HFFc6 (cell line): ENCODE data around the gene NBEAL2. TPM values are rescaled to one million over a fixed set of nuclear protein-coding genes. Genes with fewer than 3 reads are reported as not detected.

Source experiments
- DNase-seq: peaks from one replicate; pipeline ENCODE4 v3.0.0-alpha.2; 2018
- H3K27ac Mint-ChIP-seq: 2 replicates; pipeline ENCODE4 v1.8.0; 2020; ENCODE audit warnings: mild to moderate bottlenecking, mixed read lengths
- H3K27me3 Mint-ChIP-seq: 2 replicates; pipeline ENCODE4 v1.8.0; 2021; ENCODE audit warnings: mild to moderate bottlenecking, moderate library complexity, mixed read lengths; ENCODE audit not compliant: insufficient read depth
- H3K36me3 Mint-ChIP-seq: 2 replicates; pipeline ENCODE4 v1.8.0; 2021; ENCODE audit warnings: low read depth, mixed read lengths
- H3K4me1 Mint-ChIP-seq: 2 replicates; pipeline ENCODE4 v1.8.0; 2020; ENCODE audit warnings: low read depth, mixed read lengths
- H3K4me3 Mint-ChIP-seq: 2 replicates; pipeline ENCODE4 v1.8.0; 2020; ENCODE audit warnings: mild to moderate bottlenecking, moderate library complexity, mixed read lengths
- H3K9me3 Mint-ChIP-seq: 2 replicates; pipeline ENCODE4 v1.8.0; 2020; ENCODE audit warnings: mild to moderate bottlenecking, mixed read lengths
- CTCF ChIP-seq: fragments of 200-600 bp; sonication (generic); IDR thresholded peaks from 2 replicates; pipeline ENCODE4 v1.5.0; 2021; ENCODE audit warnings: antibody characterized with exemption, mild to moderate bottlenecking
- total RNA-seq, 6 experiments: library from RNA; stranded (reverse); fragmentation: NEBNext Ultra II Directional; extraction: Animal tissue kit (Norgen Biotek cat#: 25700); gene quantifications; 2 replicates in 1 of 6; 3 replicates in 5 of 6; pipeline ENCODE4 v1.2.3, GENCODE V29; 2021

NBEAL2 gene
- total RNA-seq, 6 experiments from 2014 or later, result 5.3 to 7.6 (median 5.8) TPM

- H3K36me3 Mint-ChIP-seq, result peaks cover 13% of the 10 kb centered on the region
- peak overlapping the region; percentile 83 for H3K27ac Mint-ChIP-seq
- H3K4me1 Mint-ChIP-seq, result peaks cover 68% of the 10 kb centered on the region
- H3K27me3 Mint-ChIP-seq, result no peaks in the 10 kb centered on the region; the same call in 1 of the 2 replicates
- no peak for TF ChIP-seq CTCF
- H3K4me3 Mint-ChIP-seq, result peak overlapping the region; percentile 23
- H3K9me3 Mint-ChIP-seq, result no peaks in the 10 kb centered on the region
- no peak for DNase-seq
These were observed 31.9 kb upstream of the NBEAL2 start for GRCh38 chr3:46947546-46947901.

- no peak for DNase-seq
- Mint-ChIP-seq H3K27me3 (no peaks in the 10 kb centered on the region; the same call in 1 of the 2 replicates), H3K36me3 (peaks cover 13% of the 10 kb centered on the region), H3K27ac (peak overlapping the region; percentile 83), H3K4me1 (peaks cover 73% of the 10 kb centered on the region), H3K4me3 (peak overlapping the region; percentile 74), H3K9me3 (no peaks in the 10 kb centered on the region)
- TF ChIP-seq CTCF, result no peak
These were observed 31.3 kb upstream of the NBEAL2 start for GRCh38 chr3:46947981-46948791.

GRCh38 chr3:46948830-46949671 lies 30.4 kb upstream of the NBEAL2 start:
- no peaks in the 10 kb centered on the region; the same call in 1 of the 2 replicates for H3K27me3 Mint-ChIP-seq

DNA sequence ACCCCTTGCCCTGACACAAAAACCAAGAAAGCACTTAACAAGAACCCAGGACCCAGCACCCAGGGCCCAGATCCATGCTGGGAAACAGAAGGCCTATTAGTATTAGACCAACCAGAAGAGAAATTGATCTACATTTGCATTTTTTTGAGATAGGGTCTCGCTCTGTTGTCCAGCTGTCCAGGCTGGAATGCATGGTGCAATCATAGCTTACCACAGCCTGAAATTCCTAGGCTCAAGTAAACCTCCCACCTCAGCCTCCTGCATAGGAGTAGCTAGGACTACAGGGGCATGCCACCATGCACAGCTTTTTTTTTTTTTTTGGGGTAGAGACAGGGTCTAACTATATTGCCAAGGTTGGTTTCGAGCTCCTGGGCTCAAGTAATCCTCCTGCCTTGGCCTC lies 29.3 kb upstream of the NBEAL2 start:
- no peak overlapping the region for H3K4me3 Mint-ChIP-seq
- TF ChIP-seq CTCF, result no peak
- H3K4me1 Mint-ChIP-seq, result peaks cover 79% of the 10 kb centered on the region
- no peaks in the 10 kb centered on the region for H3K9me3 Mint-ChIP-seq
- peaks cover 13% of the 10 kb centered on the region for H3K36me3 Mint-ChIP-seq
- no peak overlapping the region for H3K27ac Mint-ChIP-seq
- no peaks in the 10 kb centered on the region; the same call in 1 of the 2 replicates for H3K27me3 Mint-ChIP-seq
- DNase-seq, result no peak

More at GRCh38 chr3:46948830-46949671, 30.4 kb upstream of the NBEAL2 start:
- no peak overlapping the region for H3K4me3 Mint-ChIP-seq
- H3K36me3 Mint-ChIP-seq, result peaks cover 13% of the 10 kb centered on the region
- peaks cover 77% of the 10 kb centered on the region for H3K4me1 Mint-ChIP-seq
- peak overlapping the region; percentile 46; the same call in 1 of the 2 replicates for H3K27ac Mint-ChIP-seq
- DNase-seq, result no peak
- H3K9me3 Mint-ChIP-seq, result no peaks in the 10 kb centered on the region
- TF ChIP-seq CTCF, result no peak

DNA sequence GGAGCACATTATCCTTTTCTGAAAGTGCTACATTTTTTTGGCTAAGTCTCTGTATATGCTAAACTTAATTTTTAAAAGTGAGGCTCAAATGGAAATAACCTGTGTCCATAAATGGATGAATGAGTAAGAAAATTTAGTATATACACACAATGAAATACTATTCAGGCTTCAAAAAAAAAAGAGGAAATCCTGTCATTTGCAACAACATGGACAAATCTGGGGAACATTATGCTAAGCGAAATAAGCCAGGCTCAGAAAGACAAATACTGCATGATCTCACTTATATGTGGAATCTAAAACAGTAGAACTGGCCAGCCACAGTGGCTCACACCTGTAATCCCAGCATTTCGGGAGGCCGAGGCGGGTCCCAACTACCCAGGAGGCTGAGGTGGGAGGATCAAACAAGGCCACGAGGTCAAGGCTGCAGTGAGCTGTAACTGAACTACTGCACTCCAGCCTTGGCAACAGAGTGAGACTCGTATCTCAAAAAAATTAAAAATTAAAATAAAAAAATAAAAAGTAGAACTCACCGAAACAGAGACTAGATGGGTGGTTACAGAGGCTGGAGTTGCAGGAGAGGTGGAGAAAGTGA lies 28.7 kb upstream of the NBEAL2 start:
- no peaks in the 10 kb centered on the region; the same call in 1 of the 2 replicates for H3K27me3 Mint-ChIP-seq
- H3K4me1 Mint-ChIP-seq, result peaks cover 79% of the 10 kb centered on the region
- DNase-seq, result no peak
- no peak for TF ChIP-seq CTCF
- H3K4me3 Mint-ChIP-seq, result no peak overlapping the region
- H3K27ac Mint-ChIP-seq, result no peak overlapping the region
- peaks cover 7% of the 10 kb centered on the region for H3K36me3 Mint-ChIP-seq
- H3K9me3 Mint-ChIP-seq, result no peaks in the 10 kb centered on the region
